NCI-H2107 (cell line): ENCODE measurements around the gene SLC35A3.
"Not testable (repeated sequence)": the region's sequence is repeated elsewhere in the genome, so short reads cannot be mapped to it uniquely, and the experiment has no call there.

ENCODE experiments used
- DNase-seq: peaks from one replicate; lab custom pipeline; 2025; lab: John Stamatoyannopoulos, UW

The SLC35A3 gene

GRCh38 chr1:99972066-99972465 lies 2.3 kb downstream of the SLC35A3 start:
- DNase-seq, result not testable (repeated sequence)

GRCh38 chr1:99975529-99975928 lies 5.7 kb downstream of the SLC35A3 start:
- DNase-seq, result no peak

GRCh38 chr1:99977326-99977725 lies 7.5 kb downstream of the SLC35A3 start:
- DNase-seq, result not testable (repeated sequence)

- DNase-seq, result no peak
Measured at GRCh38 chr1:99978218-99978617, 8.4 kb downstream of the SLC35A3 start.

- DNase-seq, result no peak
Measured at GRCh38 chr1:99979091-99979490, 9.3 kb downstream of the SLC35A3 start.

- no peak for DNase-seq
Measured at GRCh38 chr1:99980928-99981327, 11.1 kb downstream of the SLC35A3 start.

- DNase-seq, result no peak
Measured at GRCh38 chr1:99986656-99987225, 16.9 kb downstream of the SLC35A3 start.

- no peak for DNase-seq
Measured at GRCh38 chr1:99988210-99988765, 18.5 kb downstream of the SLC35A3 start.

- DNase-seq, result no peak
Measured at GRCh38 chr1:99992044-99992722, 22.4 kb downstream of the SLC35A3 start.

GRCh38 chr1:99992760-99993467 lies 23.1 kb downstream of the SLC35A3 start:
- DNase-seq, result no peak

- no peak for DNase-seq
Measured at GRCh38 chr1:99993468-99993845, 23.7 kb downstream of the SLC35A3 start.

GRCh38 chr1:99994496-99994895 lies 24.7 kb downstream of the SLC35A3 start:
- DNase-seq, result no peak

GRCh38 chr1:99996951-99997350 lies 27.2 kb downstream of the SLC35A3 start:
- no peak for DNase-seq

- no peak for DNase-seq
Measured at GRCh38 chr1:100001462-100001861, 31.7 kb downstream of the SLC35A3 start.

GRCh38 chr1:100005424-100005823 lies 35.6 kb downstream of the SLC35A3 start:
- DNase-seq, result no peak

- DNase-seq, result no peak
Measured at GRCh38 chr1:100006688-100007087, 36.9 kb downstream of the SLC35A3 start.

- no peak for DNase-seq
Measured at GRCh38 chr1:100009458-100009857, 39.7 kb downstream of the SLC35A3 start.

- DNase-seq, result no peak
Measured at GRCh38 chr1:100010804-100011203, 41.0 kb downstream of the SLC35A3 start.

GRCh38 chr1:100019220-100019619 lies 49.4 kb downstream of the SLC35A3 start:
- no peak for DNase-seq

GRCh38 chr1:100023482-100023881 lies 53.7 kb downstream of the SLC35A3 start:
- DNase-seq, result no peak

- DNase-seq, result no peak
Measured at GRCh38 chr1:100027212-100027611, 57.4 kb downstream of the SLC35A3 start.

GRCh38 chr1:100028765-100029164 lies 59.0 kb downstream of the SLC35A3 start:
- DNase-seq, result no peak

GRCh38 chr1:100034470-100034869 lies 64.7 kb downstream of the SLC35A3 start:
- no peak for DNase-seq
